CD4-positive, alpha-beta memory T cell (primary cell): ENCODE data around the gene CDH13. TPM values are rescaled to one million over a fixed set of nuclear protein-coding genes. Genes with fewer than 3 reads are reported as not detected.

ENCODE experiments used
- CTCF ChIA-PET: fragments of 350-600 bp; sonication (Branson Sonifier 250); formaldehyde crosslinking; loops from one replicate; lab custom pipeline; 2021; ENCODE audit warnings: inconsistent platforms; ENCODE audit not compliant: partially characterized antibody; lab: Charles Lee
- POLR2A ChIA-PET: fragments of 350-600 bp; sonication (Branson Sonifier 250); formaldehyde crosslinking; loops from one replicate; lab custom pipeline; 2021; ENCODE audit not compliant: partially characterized antibody; lab: Charles Lee
- DNase-seq, 5 donors: peaks; one replicate each; pipeline versions ENCODE4 v3.0.0 to v3.0.0-alpha.2; 2020 to 2022; ENCODE audit warnings: mixed read lengths in 1 of 5
- H3K27ac ChIP-seq: one replicate; pipeline ENCODE4 v1.7.0; 2013; ENCODE audit warnings: low read depth, low read length
- H3K27me3 ChIP-seq: 2 replicates; pipeline ENCODE4 v1.7.0; 2013; ENCODE audit warnings: mild to moderate bottlenecking, low read length, moderate library complexity; ENCODE audit not compliant: insufficient read depth
- H3K36me3 ChIP-seq: 2 replicates; pipeline ENCODE4 v1.7.0; 2013; ENCODE audit warnings: mild to moderate bottlenecking, low read length, moderate library complexity; ENCODE audit not compliant: insufficient read depth
- H3K4me1 ChIP-seq: 2 replicates; pipeline ENCODE4 v1.7.0; 2013; ENCODE audit warnings: mild to moderate bottlenecking, low read length, moderate library complexity; ENCODE audit not compliant: insufficient read depth
- H3K4me3 ChIP-seq, 2 donors: one replicate each; pipeline ENCODE4 v1.7.0; 2013; ENCODE audit warnings: low read length in 2 of 2, mild to moderate bottlenecking in 1 of 2
- H3K9me3 ChIP-seq, 2 donors: one replicate each; pipeline ENCODE4 v1.7.0; 2013; ENCODE audit warnings: low read length in 2 of 2, control low read depth in 1 of 2; ENCODE audit not compliant: control insufficient read depth in 1 of 2
- H3K27ac Mint-ChIP-seq, 7 donors: one replicate each; pipeline ENCODE4 v1.8.0; 2020 to 2021; ENCODE audit warnings: mixed read lengths in 7 of 7, mild to moderate bottlenecking in 6 of 7, inconsistent platforms in 3 of 7, moderate library complexity in 3 of 7
- H3K27me3 Mint-ChIP-seq, 2 donors: one replicate each; pipeline ENCODE4 v1.8.0; 2020 to 2021; ENCODE audit warnings: mixed read lengths in 2 of 2
- H3K36me3 Mint-ChIP-seq, 2 donors: one replicate each; pipeline ENCODE4 v1.8.0; 2020 to 2021; ENCODE audit warnings: mixed read lengths in 2 of 2, inconsistent platforms in 1 of 2, mild to moderate bottlenecking in 1 of 2
- H3K4me1 Mint-ChIP-seq, 4 donors: one replicate each; pipeline ENCODE4 v1.8.0; 2020 to 2021; ENCODE audit warnings: mixed read lengths in 4 of 4, mild to moderate bottlenecking in 1 of 4
- H3K4me3 Mint-ChIP-seq, 8 donors: one replicate each; pipeline ENCODE4 v1.8.0; 2020 to 2021; ENCODE audit warnings: mixed read lengths in 8 of 8, mild to moderate bottlenecking in 7 of 8, moderate library complexity in 6 of 8, inconsistent platforms in 3 of 8
- H3K9me3 Mint-ChIP-seq, 8 donors: one replicate each; pipeline ENCODE4 v1.8.0; 2020 to 2021; ENCODE audit warnings: mixed read lengths in 8 of 8, mild to moderate bottlenecking in 5 of 8, inconsistent platforms in 3 of 8, moderate library complexity in 1 of 8
- intact Hi-C: fragments of 100-400 bp; cut with micrococcal nuclease; formaldehyde crosslinking; loops from one replicate; pipeline ENCODE4 v1.15.1; 2023
- polyA plus RNA-seq, 2 donors: library from polyadenylated mRNA; unstranded; fragments of 300-500 nt; fragmentation: Illumina TruSeq; gene quantifications; one replicate each; pipeline ENCODE4 v1.2.3, GENCODE V29; 2021
- total RNA-seq, 2 experiments: library from RNA; stranded (reverse); gene quantifications; one replicate each; pipeline ENCODE4 v1.2.3, GENCODE V29; 2021

Gene CDH13
- total and polyA plus RNA-seq, 4 experiments from 2014 or later: not detected

- H3K4me3 ChIP-seq: no peak overlapping the region
- Mint-ChIP-seq H3K36me3 (no peaks in the 10 kb centered on the region), H3K4me1 (no peaks in the 10 kb centered on the region), H3K27me3 (peaks cover 0 to 2% of the 10 kb centered on the region in 2 donors), H3K4me3 (no peak overlapping the region), H3K9me3 (peaks cover 0 to 2% (median 0%) of the 10 kb centered on the region in 8 donors), H3K27ac (no peak overlapping the region)
- no peaks in the 10 kb centered on the region for H3K9me3 ChIP-seq
- H3K36me3 ChIP-seq: no peaks in the 10 kb centered on the region
- H3K27ac ChIP-seq: no peak overlapping the region
- intact Hi-C loops: no loop called here
- H3K27me3 ChIP-seq: no peaks in the 10 kb centered on the region
- POLR2A ChIA-PET: no interaction called here
- CTCF ChIA-PET: no interaction called here
- DNase-seq: no peak
- H3K4me1 ChIP-seq: no peaks in the 10 kb centered on the region
These were observed 231.1 kb downstream of the CDH13 start for GRCh38 chr16:82857693-82858365.

- Mint-ChIP-seq H3K27me3 (peaks cover 0 to 2% of the 10 kb centered on the region in 2 donors), H3K9me3 (peaks cover 0 to 6% (median 2%) of the 10 kb centered on the region in 8 donors), H3K4me1 (no peaks in the 10 kb centered on the region), H3K27ac (no peak overlapping the region), H3K36me3 (no peaks in the 10 kb centered on the region), H3K4me3 (no peak overlapping the region)
- ChIA-PET POLR2A (no interaction called here), CTCF (interaction anchor here (0.7 kb wide), 1 partner anchor 22 kb away, joined by 3 read pairs; no protein-coding TSS in a partner anchor)
- Histone ChIP-seq H3K4me3 (no peak overlapping the region), H3K27ac (no peak overlapping the region), H3K36me3 (no peaks in the 10 kb centered on the region), H3K4me1 (no peaks in the 10 kb centered on the region), H3K9me3 (no peaks in the 10 kb centered on the region), H3K27me3 (no peaks in the 10 kb centered on the region)
- DNase-seq: no peak
- intact Hi-C loops: no loop called here
These were observed 232.9 kb downstream of the CDH13 start for GRCh38 chr16:82859662-82860061.

- intact Hi-C loops: no loop called here
- no peaks in the 10 kb centered on the region for H3K4me1 ChIP-seq
- no peaks in the 10 kb centered on the region for H3K27me3 ChIP-seq
- H3K27me3 Mint-ChIP-seq: peaks cover 0 to 2% of the 10 kb centered on the region in 2 donors
- ChIA-PET CTCF (interaction anchor here (0.7 kb wide), 1 partner anchor 22 kb away, joined by 3 read pairs; no protein-coding TSS in a partner anchor), POLR2A (no interaction called here)
- H3K27ac Mint-ChIP-seq: no peak overlapping the region
- no peak overlapping the region for H3K4me3 Mint-ChIP-seq
- DNase-seq: no peak
- H3K9me3 Mint-ChIP-seq: peaks cover 0 to 8% (median 3%) of the 10 kb centered on the region in 8 donors
- no peaks in the 10 kb centered on the region for H3K36me3 Mint-ChIP-seq
- H3K27ac ChIP-seq: no peak overlapping the region
- H3K36me3 ChIP-seq: no peaks in the 10 kb centered on the region
- no peaks in the 10 kb centered on the region for H3K4me1 Mint-ChIP-seq
- no peaks in the 10 kb centered on the region for H3K9me3 ChIP-seq
- H3K4me3 ChIP-seq: no peak overlapping the region
These were observed 233.3 kb downstream of the CDH13 start for GRCh38 chr16:82860071-82860470.

- Histone ChIP-seq H3K4me1 (no peaks in the 10 kb centered on the region), H3K9me3 (no peaks in the 10 kb centered on the region), H3K27me3 (no peaks in the 10 kb centered on the region), H3K4me3 (no peak overlapping the region), H3K36me3 (no peaks in the 10 kb centered on the region), H3K27ac (no peak overlapping the region)
- intact Hi-C loops: no loop called here
- ChIA-PET POLR2A (no interaction called here), CTCF (no interaction called here)
- H3K27ac Mint-ChIP-seq: no peak overlapping the region
- no peaks in the 10 kb centered on the region for H3K36me3 Mint-ChIP-seq
- H3K9me3 Mint-ChIP-seq: peaks cover 2 to 11% (median 6%) of the 10 kb centered on the region in 8 donors
- no peaks in the 10 kb centered on the region for H3K4me1 Mint-ChIP-seq
- H3K4me3 Mint-ChIP-seq: no peak overlapping the region
- DNase-seq: no peak
- no peaks in the 10 kb centered on the region for H3K27me3 Mint-ChIP-seq
These were observed 235.3 kb downstream of the CDH13 start for GRCh38 chr16:82862057-82862456.

GRCh38 chr16:82864332-82865040 lies 237.7 kb downstream of the CDH13 start:
- Mint-ChIP-seq H3K27ac (no peak overlapping the region), H3K27me3 (no peaks in the 10 kb centered on the region), H3K4me3 (no peak overlapping the region), H3K9me3 (peaks cover 2 to 11% (median 6%) of the 10 kb centered on the region in 8 donors), H3K4me1 (no peaks in the 10 kb centered on the region), H3K36me3 (no peaks in the 10 kb centered on the region)
- H3K27me3 ChIP-seq: no peaks in the 10 kb centered on the region
- no peak overlapping the region for H3K4me3 ChIP-seq
- H3K9me3 ChIP-seq: no peaks in the 10 kb centered on the region
- no peaks in the 10 kb centered on the region for H3K4me1 ChIP-seq
- no peaks in the 10 kb centered on the region for H3K36me3 ChIP-seq
- no peak for DNase-seq
- intact Hi-C loops: no loop called here
- ChIA-PET CTCF (no interaction called here), POLR2A (no interaction called here)
- H3K27ac ChIP-seq: no peak overlapping the region

- ChIA-PET POLR2A (no interaction called here), CTCF (no interaction called here)
- H3K4me1 Mint-ChIP-seq: no peaks in the 10 kb centered on the region
- Histone ChIP-seq H3K9me3 (no peaks in the 10 kb centered on the region), H3K36me3 (no peaks in the 10 kb centered on the region), H3K4me1 (no peaks in the 10 kb centered on the region), H3K4me3 (no peak overlapping the region), H3K27me3 (no peaks in the 10 kb centered on the region), H3K27ac (no peak overlapping the region)
- DNase-seq: no peak
- H3K27ac Mint-ChIP-seq: no peak overlapping the region
- intact Hi-C loops: no loop called here
- peaks cover 4 to 11% (median 8%) of the 10 kb centered on the region in 8 donors for H3K9me3 Mint-ChIP-seq
- no peaks in the 10 kb centered on the region for H3K36me3 Mint-ChIP-seq
- no peaks in the 10 kb centered on the region for H3K27me3 Mint-ChIP-seq
- H3K4me3 Mint-ChIP-seq: no peak overlapping the region
These were observed 238.6 kb downstream of the CDH13 start for GRCh38 chr16:82865412-82865811.

GRCh38 chr16:82867485-82867884 lies 240.7 kb downstream of the CDH13 start:
- Histone ChIP-seq H3K27ac (no peak overlapping the region), H3K4me1 (no peaks in the 10 kb centered on the region), H3K9me3 (no peaks in the 10 kb centered on the region), H3K27me3 (no peaks in the 10 kb centered on the region), H3K4me3 (no peak overlapping the region), H3K36me3 (no peaks in the 10 kb centered on the region)
- intact Hi-C loops: no loop called here
- no peaks in the 10 kb centered on the region for H3K36me3 Mint-ChIP-seq
- no peak for DNase-seq
- H3K4me1 Mint-ChIP-seq: no peaks in the 10 kb centered on the region
- no peak overlapping the region for H3K4me3 Mint-ChIP-seq
- peaks cover 5 to 22% (median 15%) of the 10 kb centered on the region in 8 donors for H3K9me3 Mint-ChIP-seq
- H3K27ac Mint-ChIP-seq: no peak overlapping the region
- no peaks in the 10 kb centered on the region for H3K27me3 Mint-ChIP-seq
- CTCF ChIA-PET: no interaction called here
- POLR2A ChIA-PET: no interaction called here
